Neural cell (in vitro differentiated cells): ENCODE measurements around the gene GAP43. TPM values are rescaled to one million over a fixed set of nuclear protein-coding genes. Genes with fewer than 3 reads are reported as not detected.

Experiments used
- H2AFZ ChIP-seq: fragments of 200-600, 300-800 bp; sonication (generic), shearing (Covaris generic); 2 replicates; pipeline ENCODE4 v1.6.0; 2014; ENCODE audit warnings: low read depth, mild to moderate bottlenecking, antibody characterized with exemption, low read length, moderate library complexity
- H3F3A ChIP-seq: fragments of 200-600 bp; shearing (Covaris generic); 2 replicates; pipeline ENCODE4 v1.6.1; 2016; ENCODE audit warnings: mild to moderate bottlenecking, moderate library complexity, mixed read lengths, antibody characterized with exemption, low read length; ENCODE audit not compliant: insufficient read depth, poor library complexity, severe bottlenecking
- H3K27ac ChIP-seq: fragments of 200-600, 300-800 bp; sonication (generic), shearing (Covaris generic); 2 replicates; pipeline ENCODE4 v1.5.1; 2014; ENCODE audit warnings: mild to moderate bottlenecking, low read length, moderate library complexity
- H3K27me3 ChIP-seq: fragments of 300-800, 200-600 bp; sonication (generic), shearing (Covaris generic); 2 replicates; pipeline ENCODE4 v1.6.0; 2014; ENCODE audit warnings: mild to moderate bottlenecking, low read depth, low read length, moderate library complexity; ENCODE audit not compliant: insufficient read depth
- H3K36me3 ChIP-seq: fragments of 300-800, 200-600 bp; sonication (generic), shearing (Covaris generic); 2 replicates; pipeline ENCODE4 v1.5.1; 2014; ENCODE audit warnings: mild to moderate bottlenecking, antibody characterized with exemption, low read length, moderate library complexity; ENCODE audit not compliant: insufficient read depth
- H3K4me2 ChIP-seq: fragments of 300-800, 200-600 bp; sonication (generic), shearing (Covaris generic); 2 replicates; pipeline ENCODE4 v1.6.0; 2014; ENCODE audit warnings: mild to moderate bottlenecking, low read length
- H3K4me3 ChIP-seq: fragments of 300-800, 200-600 bp; sonication (generic), shearing (Covaris generic); 2 replicates; pipeline ENCODE4 v1.5.1; 2014; ENCODE audit warnings: mild to moderate bottlenecking, low read length, moderate library complexity
- H3K79me2 ChIP-seq: fragments of 200-600 bp; shearing (Covaris generic); replicated peaks from 2 replicates; pipeline ENCODE4 v1.6.0; 2014; ENCODE audit warnings: mild to moderate bottlenecking, low read length, moderate library complexity; ENCODE audit not compliant: insufficient read depth
- H3K9ac ChIP-seq: fragments of 300-800, 200-600 bp; sonication (generic), shearing (Covaris generic); 2 replicates; pipeline ENCODE4 v1.6.1; 2016; ENCODE audit warnings: mild to moderate bottlenecking, low read length, mixed read lengths
- H3K9me2 ChIP-seq: fragments of 200-600 bp; shearing (Covaris generic); 2 replicates; pipeline ENCODE4 v1.6.1; 2016; ENCODE audit warnings: mild to moderate bottlenecking, low read length, mixed read lengths; ENCODE audit not compliant: insufficient read depth
- H3K9me3 ChIP-seq: fragments of 200-600, 300-800 bp; sonication (generic), shearing (Covaris generic); 2 replicates; pipeline ENCODE4 v1.6.1; 2016; ENCODE audit warnings: mild to moderate bottlenecking, mixed run types, low read length, moderate library complexity, mixed read lengths
- H4K20me1 ChIP-seq: fragments of 200-600 bp; shearing (Covaris generic); 2 replicates; pipeline ENCODE4 v1.6.1; 2016; ENCODE audit warnings: mild to moderate bottlenecking, mixed run types; ENCODE audit not compliant: insufficient read depth
- CTCF ChIP-seq: fragments of 450-650 bp; IDR thresholded peaks from 2 replicates; pipeline ENCODE4 v1.5.1; 2014; ENCODE audit warnings: antibody characterized with exemption, mild to moderate bottlenecking, moderate library complexity; ENCODE audit not compliant: poor library complexity, severe bottlenecking
- EP300 ChIP-seq: fragments of 450-650 bp; conservative IDR thresholded peaks from 2 replicates; pipeline ENCODE4 v1.6.1; 2014; ENCODE audit warnings: antibody characterized with exemption, mild to moderate bottlenecking, moderate library complexity; ENCODE audit not compliant: poor library complexity, severe bottlenecking
- EZH2 ChIP-seq: fragments of 200-600, 300-800 bp; shearing (Covaris generic), sonication (generic); IDR thresholded peaks from 2 replicates; pipeline ENCODE4 v1.6.1; 2014; ENCODE audit warnings: antibody characterized with exemption, low read length, borderline replicate concordance, mild to moderate bottlenecking; ENCODE audit not compliant: insufficient read depth, poor library complexity, severe bottlenecking
- MXI1 ChIP-seq: fragments of 450-650 bp; conservative IDR thresholded peaks from 2 replicates; pipeline ENCODE4 v1.6.1; 2014; ENCODE audit warnings: antibody characterized with exemption, mild to moderate bottlenecking; ENCODE audit not compliant: poor library complexity, severe bottlenecking
- POLR2AphosphoS5 ChIP-seq: IDR thresholded peaks from 2 replicates; pipeline ENCODE4 v1.6.1; 2012
- RAD21 ChIP-seq: fragments of 450-650 bp; conservative IDR thresholded peaks from 2 replicates; pipeline ENCODE4 v1.6.1; 2014; ENCODE audit warnings: antibody characterized with exemption, mild to moderate bottlenecking, moderate library complexity
- REST ChIP-seq: IDR thresholded peaks from 2 replicates; pipeline ENCODE4 v1.6.1; 2012; ENCODE audit warnings: borderline replicate concordance
- SMC3 ChIP-seq: fragments of 450-650 bp; conservative IDR thresholded peaks from 2 replicates; pipeline ENCODE4 v1.6.1; 2014; ENCODE audit warnings: antibody characterized with exemption, mild to moderate bottlenecking, moderate library complexity; ENCODE audit not compliant: poor library complexity
- TAF1 ChIP-seq: IDR thresholded peaks from 2 replicates; pipeline ENCODE4 v1.6.1; 2012; ENCODE audit warnings: low read depth
- polyA plus RNA-seq: library from polyadenylated mRNA; depleted of rRNA; stranded (reverse); fragments of >200 nt; gene quantifications from 2 replicates; pipeline ENCODE4 v1.2.3, GENCODE V29; 2014

GAP43 gene
- polyA plus RNA-seq, 1 donor from 2014 or later, result 1,327 TPM

GRCh38 chr3:115628075-115628412, 4.7 kb downstream of the GAP43 start:
- Histone ChIP-seq H3F3A (peaks cover 12% of the 10 kb centered on the region), H3K9ac (peak overlapping the region; percentile 98), H3K36me3 (no peaks in the 10 kb centered on the region), H3K9me2 (no peaks in the 10 kb centered on the region), H2AFZ (no peak overlapping the region), H3K79me2 (peaks cover 96% of the 10 kb centered on the region), H3K27ac (peak overlapping the region; percentile 98), H3K27me3 (no peaks in the 10 kb centered on the region), H4K20me1 (no peaks in the 10 kb centered on the region), H3K4me3 (peak overlapping the region; percentile 74), H3K9me3 (no peaks in the 10 kb centered on the region), H3K4me2 (peak overlapping the region; percentile 95)
- TF ChIP-seq POLR2AphosphoS5 (no peak), SMC3 (no peak), TAF1 (no peak), RAD21 (no peak), EZH2 (no peak), EP300 (no peak), MXI1 (no peak), REST (no peak), CTCF (no peak)

- Histone ChIP-seq H3F3A (no peaks in the 10 kb centered on the region), H3K36me3 (peaks cover 5% of the 10 kb centered on the region), H3K27me3 (no peaks in the 10 kb centered on the region), H3K79me2 (peaks cover 99% of the 10 kb centered on the region), H2AFZ (no peak overlapping the region), H3K4me2 (no peak overlapping the region), H3K4me3 (peak overlapping the region; percentile 74), H3K9ac (no peak overlapping the region), H3K9me2 (no peaks in the 10 kb centered on the region), H4K20me1 (no peaks in the 10 kb centered on the region), H3K27ac (no peak overlapping the region), H3K9me3 (no peaks in the 10 kb centered on the region)
- TF ChIP-seq EP300 (no peak), TAF1 (no peak), REST (no peak), EZH2 (no peak), RAD21 (no peak), MXI1 (no peak), POLR2AphosphoS5 (no peak), SMC3 (no peak), CTCF (no peak)
These were observed 7.5 kb downstream of the GAP43 start for GRCh38 chr3:115630850-115631249.
